HG03108 (cell line): ENCODE results near the gene LBHD2.
"Not testable (repeated sequence)": the region's sequence is repeated elsewhere in the genome, so short reads cannot be mapped to it uniquely, and the experiment has no call there.

Experiments used
- ATAC-seq: cut with Tn5 transposase; IDR thresholded peaks from one replicate; pipeline ENCODE4 v1.9.1; 2021; ENCODE audit warnings: moderate library complexity; ENCODE audit not compliant: unreplicated experiment

LBHD2 gene

DNA sequence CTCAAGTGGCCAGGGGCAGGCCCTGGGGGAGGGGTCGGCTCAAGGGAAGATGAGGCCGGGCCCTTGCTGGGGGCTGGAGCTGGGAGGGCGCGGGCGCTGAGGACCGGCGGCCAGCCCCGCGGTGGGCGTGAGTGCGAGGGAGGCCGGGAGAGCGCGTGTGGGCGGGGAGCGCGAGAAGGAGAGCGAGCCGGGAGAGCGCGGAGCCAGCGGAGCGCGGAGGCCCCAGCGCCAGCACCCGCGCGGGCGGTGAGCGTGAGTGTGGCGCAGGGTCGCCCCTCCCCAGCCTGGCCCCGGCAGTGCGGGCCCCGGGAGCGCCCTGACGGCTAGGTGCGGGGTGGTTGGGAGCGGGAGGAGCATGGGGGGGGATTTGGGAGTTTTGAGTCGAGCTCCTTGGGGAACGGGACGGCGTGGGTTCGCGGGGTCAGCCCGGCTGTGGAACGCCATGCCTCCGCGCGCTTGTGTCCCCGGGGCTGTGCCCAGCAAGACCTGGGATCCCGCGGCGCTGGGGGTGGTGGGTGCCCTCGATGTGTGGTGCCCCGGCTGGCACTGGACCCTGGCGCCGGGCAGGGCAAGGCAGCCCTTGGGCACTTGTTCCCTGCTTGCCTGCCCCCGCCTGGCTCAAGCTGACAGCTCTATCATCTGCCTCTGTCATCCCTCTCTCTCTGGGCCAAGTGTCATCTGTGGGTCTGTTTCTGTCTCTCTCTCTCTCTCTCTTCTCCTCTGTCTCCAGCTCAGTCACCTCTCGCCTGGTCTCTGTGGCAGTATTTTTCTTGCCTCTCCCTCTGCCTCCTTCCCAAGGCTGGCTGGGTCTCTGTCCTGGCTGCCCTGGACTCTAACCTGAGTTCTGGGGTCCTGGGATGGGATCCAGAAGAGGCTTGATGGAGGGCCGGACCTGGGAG is at the start of gene LBHD2:
LBHD2 (plus strand) TSS at position 190 of the 899 bp plus-strand sequence. CDS start 1,803 bp downstream, outside the sequence.
- no peak for ATAC-seq

- no peak for ATAC-seq
Observed at GRCh38 chr14:103041464-103041863, 42.5 kb upstream of the LBHD2 start.

DNA sequence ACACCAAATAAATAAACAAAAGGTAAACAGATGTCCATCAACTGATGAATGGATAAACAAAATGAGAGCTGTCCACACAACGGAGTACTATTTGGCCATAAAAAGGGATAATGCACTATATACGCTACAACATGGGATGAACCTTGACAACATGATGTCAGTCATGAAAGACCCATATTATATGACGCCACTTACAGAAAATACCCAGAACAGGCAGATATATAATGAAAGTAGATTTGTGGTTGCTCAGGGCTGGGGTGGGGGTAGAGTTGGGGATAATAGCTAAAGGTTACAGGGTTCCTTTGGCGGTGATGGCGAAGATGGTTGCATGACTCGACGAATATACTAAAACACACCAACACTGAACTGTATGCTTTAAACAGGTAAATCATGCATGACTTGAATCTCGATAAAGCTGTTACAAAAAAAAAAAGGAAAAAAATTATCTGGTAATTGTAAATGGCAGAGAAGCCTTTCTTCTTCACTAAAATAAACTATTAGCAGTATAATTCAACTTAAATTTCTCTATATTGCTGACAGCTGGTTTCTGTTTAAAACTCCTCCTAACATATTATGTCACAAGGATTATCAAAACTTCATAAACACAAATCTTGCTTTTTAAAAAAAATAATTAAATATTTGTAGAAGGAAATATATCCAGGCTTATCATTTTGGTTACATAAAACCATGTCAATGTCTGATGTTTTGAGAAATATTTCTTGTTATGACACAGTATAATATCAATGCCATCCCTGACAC is 40.6 kb upstream of the LBHD2 start:
- ATAC-seq = no peak

DNA sequence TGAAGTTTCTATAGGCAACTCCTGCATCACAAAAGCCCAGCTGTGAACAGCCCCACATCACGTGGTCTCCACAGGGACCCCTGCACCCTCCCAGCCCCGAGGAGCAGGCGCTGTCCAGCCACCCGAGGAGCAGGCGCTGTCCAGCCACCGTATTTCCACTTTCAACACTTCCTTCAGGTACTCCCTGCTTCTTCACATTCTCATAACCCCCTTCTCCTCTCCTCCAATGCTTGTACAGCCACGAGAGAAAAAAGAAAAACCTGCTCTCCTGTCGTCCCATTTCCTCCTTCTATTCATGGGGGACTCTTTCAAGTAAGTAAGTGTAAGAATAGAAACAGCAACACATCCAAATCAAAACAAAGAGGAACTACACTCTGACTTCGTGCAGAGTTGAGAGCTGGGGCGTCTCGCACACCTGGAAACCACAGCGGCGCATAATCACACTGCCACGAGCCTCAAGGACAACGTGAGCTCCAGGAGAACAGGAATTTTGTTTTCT is 38.6 kb upstream of the LBHD2 start:
- ATAC-seq = no peak

DNA sequence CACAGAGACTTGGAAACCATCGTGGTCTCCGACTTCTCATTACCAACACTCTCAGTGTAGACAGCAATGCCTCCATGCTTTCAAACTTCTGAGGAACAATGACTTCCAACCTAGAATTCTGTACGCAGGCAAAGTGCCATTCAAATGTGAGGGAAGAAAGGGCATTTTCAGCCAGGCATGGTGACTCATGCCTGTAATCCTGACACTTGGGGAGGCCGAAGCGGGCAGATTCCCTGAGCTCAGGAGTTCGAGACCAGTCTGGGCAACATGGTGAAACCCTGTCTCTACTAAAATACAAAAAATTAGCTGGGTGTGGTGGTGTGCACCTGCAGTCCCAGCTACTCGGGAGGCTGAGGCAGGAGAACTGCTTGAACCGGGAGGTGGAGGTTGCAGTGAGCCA is 36.6 kb upstream of the LBHD2 start:
- ATAC-seq = not testable (repeated sequence)

- no peak for ATAC-seq
Observed at GRCh38 chr14:103050935-103051334, 33.1 kb upstream of the LBHD2 start.

GRCh38 chr14:103052407-103052806 is 31.6 kb upstream of the LBHD2 start:
- no peak for ATAC-seq

DNA sequence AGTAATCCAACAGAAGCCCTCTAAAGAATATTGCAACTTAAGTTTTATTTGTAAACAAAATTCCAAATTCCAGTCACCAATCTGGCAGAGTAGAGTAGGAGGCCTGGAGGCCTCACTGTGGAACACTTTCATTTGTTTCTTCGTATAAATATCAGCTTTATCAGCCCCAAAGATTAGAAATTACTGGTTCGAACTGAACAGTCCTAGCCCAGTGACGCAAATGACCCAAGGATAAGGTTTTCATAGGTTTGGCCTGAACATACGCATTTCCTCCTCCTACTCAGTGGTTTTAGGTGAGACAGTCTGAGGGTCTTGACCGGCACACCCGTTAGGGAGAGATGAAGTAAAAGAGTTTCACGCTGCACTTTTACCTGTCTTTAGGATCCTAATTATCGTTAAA is 28.3 kb upstream of the LBHD2 start:
- ATAC-seq = no peak

- peak; percentile 2 for ATAC-seq
Observed at GRCh38 chr14:103056322-103057027, 27.5 kb upstream of the LBHD2 start.

- no peak for ATAC-seq
Observed at GRCh38 chr14:103057028-103057371, 27.0 kb upstream of the LBHD2 start.

- ATAC-seq = peak; percentile 75
Observed at GRCh38 chr14:103057372-103058163, 26.4 kb upstream of the LBHD2 start, which contains the start of gene CDC42BPB. CDC42BPB (minus strand) TSS chr14:103057549; CDS start chr14:103057173, 376 bp downstream.

GRCh38 chr14:103058164-103059055 is 25.6 kb upstream of the LBHD2 start:
- no peak for ATAC-seq

GRCh38 chr14:103059556-103059955 is 24.5 kb upstream of the LBHD2 start:
- ATAC-seq = no peak

GRCh38 chr14:103061482-103061976 is 22.5 kb upstream of the LBHD2 start:
- no peak for ATAC-seq

DNA sequence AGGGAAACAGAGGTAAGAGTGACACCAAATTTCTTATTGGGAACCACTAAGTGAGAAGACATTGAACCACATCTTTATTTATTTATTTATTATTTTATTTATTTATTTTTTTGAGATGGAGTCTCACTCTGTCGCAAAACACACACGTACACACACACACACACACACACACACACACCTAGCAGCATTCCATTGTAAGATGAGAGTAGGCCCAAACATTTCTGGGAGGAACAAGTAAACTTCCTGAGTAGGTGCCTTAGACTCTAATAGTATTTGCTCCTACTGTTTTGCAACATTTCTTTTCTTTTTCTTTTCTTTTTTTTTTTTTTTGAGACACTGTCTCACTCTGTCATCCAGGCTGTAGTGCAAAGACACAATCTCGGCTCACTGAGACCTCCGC is 19.6 kb upstream of the LBHD2 start:
- no peak for ATAC-seq

- ATAC-seq = no peak
Observed at GRCh38 chr14:103064978-103065377, 19.0 kb upstream of the LBHD2 start.

DNA sequence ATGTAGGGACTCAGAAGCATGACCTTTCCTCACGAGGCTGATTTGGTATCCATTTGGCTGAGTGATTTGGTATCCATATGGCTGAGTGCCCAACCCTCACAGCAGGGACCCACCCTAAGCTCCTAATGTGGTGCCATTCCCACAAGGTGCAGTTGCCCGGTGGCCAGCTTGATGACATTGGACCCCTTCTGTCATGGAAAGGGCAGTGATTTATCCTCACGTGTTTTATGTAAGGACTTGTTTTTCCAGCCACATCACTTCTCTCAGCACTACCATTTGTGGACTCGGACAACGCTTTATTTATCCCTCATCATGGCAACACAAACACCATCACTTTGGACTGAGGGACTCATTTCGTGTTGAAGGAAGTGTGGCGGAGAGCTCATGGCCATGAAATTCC is 18.1 kb upstream of the LBHD2 start:
- no peak for ATAC-seq

GRCh38 chr14:103066399-103066798 is 17.6 kb upstream of the LBHD2 start:
- no peak for ATAC-seq
